ENCODE results near the gene ARHGAP32.

ARHGAP32 gene

GRCh38 chr11:128949791-128950454, 242.2 kb downstream of the ARHGAP32 start:
- no peak for DNase-seq

GRCh38 chr11:128948583-128948982, 243.5 kb downstream of the ARHGAP32 start:
- DNase-seq: no peak

GRCh38 chr11:128947773-128948172, 244.4 kb downstream of the ARHGAP32 start:
- no peak for DNase-seq

GRCh38 chr11:128946648-128947047, 245.5 kb downstream of the ARHGAP32 start:
- DNase-seq: no peak

DNA sequence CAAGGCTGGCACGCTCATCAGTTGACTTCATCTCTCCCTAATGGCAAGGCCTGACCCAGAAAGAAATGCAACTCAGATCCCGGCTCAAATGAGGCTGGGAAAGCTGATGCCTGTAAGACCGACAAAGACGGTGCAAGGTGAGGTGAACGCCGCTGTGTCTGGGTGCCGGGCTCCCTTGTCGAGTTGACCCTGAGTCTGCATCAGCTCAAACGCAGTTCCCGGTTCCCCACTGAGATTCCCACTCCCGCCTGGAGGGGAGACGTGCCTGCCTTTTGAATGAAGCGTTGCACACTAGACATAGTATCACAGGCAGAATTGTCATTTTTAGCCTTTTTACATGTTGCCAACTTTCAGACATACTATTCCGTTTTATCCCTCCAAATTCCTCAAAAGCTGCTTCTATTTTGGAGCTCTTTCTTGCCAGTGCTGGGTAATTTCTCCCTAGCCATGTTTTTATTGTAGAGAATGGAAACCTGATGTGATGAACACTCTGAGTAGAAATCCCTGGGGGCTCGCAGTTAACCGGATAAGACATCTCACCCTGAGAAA, 248.6 kb downstream of the ARHGAP32 start:
- DNase-seq: no peak

DNA sequence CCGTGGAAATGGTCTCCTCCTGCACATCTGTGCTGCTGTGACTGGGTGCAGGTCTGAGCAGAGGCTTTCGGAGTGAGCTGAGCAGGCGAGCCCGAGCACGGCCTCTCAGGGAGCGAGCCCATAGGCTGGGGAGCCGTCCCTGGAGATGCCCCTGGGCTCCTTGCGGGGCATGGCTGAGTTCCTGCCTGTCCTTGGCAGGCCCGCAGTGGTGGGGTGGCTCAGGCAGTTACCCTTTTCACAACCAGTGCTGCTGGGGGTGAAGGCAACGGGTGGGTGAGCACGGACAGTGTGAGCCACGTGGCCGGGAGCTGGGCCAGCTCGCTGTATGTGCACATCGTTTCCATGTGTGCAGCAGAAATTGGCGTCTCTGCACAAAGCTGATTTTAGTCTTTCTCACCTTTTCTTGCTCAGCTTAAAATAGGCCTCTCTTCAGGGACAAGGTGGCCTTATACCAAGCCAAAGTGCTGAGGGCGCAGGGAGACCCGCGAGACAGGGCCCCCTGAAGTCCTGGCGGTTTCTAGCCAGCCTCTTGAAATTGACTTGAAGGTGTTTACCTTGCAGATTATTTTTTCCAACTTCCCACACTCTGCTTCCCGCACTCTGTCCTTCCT, 249.2 kb downstream of the ARHGAP32 start, which contains the start of gene TP53AIP1:
Gene TP53AIP1 (minus strand): TSS at position 55 of the 611 bp plus-strand sequence. CDS start 5,053 bp downstream, outside the sequence.
- no peak for DNase-seq

GRCh38 chr11:128942272-128942612, 249.9 kb downstream of the ARHGAP32 start:
- DNase-seq: no peak

DNA sequence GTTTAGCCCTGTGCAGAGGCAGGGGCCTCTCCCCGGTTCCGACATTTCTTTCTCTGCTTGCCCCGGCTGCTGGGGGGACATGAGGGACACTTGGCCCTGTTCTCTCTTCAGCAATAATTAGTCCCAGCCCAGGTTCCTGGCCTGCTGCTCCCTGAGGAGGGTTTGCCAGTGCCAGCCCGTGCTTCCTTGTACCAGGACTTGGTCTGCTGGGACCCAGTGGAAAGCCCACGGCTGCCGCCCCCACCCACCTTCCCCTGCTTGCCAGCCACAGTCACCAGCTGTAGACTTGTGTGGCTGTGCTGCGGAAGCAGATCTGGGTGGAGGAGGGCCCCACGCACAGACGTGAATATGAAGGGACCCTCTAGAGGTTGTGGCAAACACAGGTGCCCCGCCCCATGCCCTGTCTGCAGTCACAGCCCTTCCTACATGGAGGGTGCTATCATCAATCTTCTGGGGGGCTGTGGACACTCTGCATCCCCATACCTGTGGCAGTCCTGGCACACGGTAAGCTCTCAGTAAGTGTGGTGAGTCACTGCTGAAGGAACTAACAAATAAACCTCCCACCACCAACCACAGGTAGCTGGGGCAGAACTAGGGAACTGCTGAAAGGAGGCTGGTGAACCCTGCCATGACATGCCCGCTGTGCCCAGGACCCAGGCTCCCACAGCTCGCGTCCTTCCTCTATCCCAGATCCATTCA, 250.4 kb downstream of the ARHGAP32 start:
- DNase-seq: no peak

GRCh38 chr11:128941110-128941509, 251.0 kb downstream of the ARHGAP32 start:
- DNase-seq: peak in 1 of 2 experiments; percentile 17

DNA sequence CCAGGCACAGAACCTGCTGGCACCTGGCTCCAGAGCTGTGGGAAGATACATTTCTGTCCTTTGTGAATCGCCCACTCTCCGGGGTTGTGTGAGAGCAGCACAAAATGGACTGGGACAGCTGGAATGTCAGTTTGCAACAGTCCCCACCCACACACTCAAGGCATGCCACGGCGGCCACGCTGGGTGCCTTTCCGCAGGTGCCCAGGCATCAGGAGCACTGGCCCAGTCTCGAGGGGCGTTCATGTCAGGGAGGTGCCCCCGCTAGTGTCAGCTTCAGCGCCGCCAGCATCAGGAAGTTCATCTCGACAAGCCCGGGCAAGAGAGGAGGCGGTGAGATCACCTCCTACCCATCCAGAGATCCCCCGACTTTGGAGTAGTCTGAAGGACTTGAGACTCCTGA, 251.5 kb downstream of the ARHGAP32 start:
- DNase-seq: no peak

- no peak for DNase-seq
Measured at GRCh38 chr11:128940156-128940555, 252.0 kb downstream of the ARHGAP32 start.

DNA sequence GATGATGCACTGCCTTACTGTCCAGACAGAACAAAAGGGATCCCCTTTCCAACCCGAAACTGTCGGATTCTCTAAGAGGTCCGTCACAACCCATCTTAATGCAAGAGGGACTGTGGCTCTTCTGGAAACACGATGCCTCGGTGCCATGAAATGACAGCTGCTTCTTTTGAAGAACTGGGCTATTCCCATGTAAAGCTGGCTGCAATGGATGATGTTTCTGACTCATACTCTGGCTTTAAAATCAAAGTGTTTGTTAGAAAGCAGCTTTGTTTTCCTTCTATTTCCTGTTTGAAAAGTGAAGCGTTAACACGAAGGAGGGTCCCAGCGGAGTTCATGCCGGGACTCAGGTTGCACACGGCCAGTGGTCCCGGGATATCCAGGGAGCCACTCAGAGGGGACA, 252.5 kb downstream of the ARHGAP32 start:
- DNase-seq: no peak

GRCh38 chr11:128938156-128938885, 253.8 kb downstream of the ARHGAP32 start:
- no peak for DNase-seq

DNA sequence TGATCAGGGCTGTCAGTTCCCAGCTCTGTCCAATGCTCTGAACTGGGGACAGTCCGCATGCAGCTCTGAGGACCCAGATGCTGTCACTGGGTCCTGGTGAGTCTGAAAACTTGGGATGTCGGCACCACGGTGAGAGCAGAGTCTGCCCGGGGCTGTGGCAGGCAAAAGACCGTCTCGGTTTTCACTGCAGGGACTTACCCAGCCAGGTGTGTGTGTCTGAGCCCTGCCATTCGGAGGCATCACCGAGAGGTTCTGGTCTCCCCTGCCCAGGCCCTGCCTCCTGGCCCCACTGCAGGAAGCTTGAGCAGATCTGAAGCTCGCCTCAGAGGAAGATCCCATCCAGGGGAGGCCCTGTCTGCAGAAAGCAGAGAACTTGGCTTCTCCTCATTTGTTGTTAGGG, 254.6 kb downstream of the ARHGAP32 start:
- no peak for DNase-seq

DNA sequence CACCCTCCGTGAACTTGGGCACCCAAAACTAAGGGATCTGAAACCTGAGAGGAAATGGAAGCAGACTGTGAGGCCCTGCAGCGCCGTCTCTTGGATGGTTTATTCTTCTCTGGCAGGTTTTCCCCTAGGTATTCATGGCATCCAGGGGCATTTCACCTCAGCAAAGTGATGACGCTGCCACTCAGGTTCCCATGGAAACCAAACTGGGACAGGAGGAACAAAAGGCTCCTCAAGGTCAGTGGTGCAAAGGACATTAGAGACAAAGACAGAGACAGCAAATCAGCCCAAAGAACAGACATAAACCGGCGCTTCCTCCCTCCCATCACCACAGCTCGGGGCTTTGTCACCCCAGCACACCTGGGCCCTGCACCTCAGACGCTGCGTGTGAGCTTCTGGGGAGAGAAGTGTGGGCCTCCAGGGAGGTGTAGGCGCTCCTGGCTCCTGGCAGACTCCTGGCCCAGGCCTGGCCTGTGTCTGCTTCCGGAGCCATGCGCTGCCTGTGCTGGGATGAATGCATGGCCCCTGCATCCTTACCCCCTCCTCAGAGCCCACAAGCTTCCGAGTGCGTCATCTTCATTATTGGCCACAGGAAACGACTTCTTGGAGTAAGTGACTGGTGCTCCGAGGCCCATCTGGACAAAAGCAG, 255.4 kb downstream of the ARHGAP32 start:
- no peak for DNase-seq

- no peak for DNase-seq
Measured at GRCh38 chr11:128934926-128935325, 257.2 kb downstream of the ARHGAP32 start.

GRCh38 chr11:128934351-128934750, 257.8 kb downstream of the ARHGAP32 start:
- DNase-seq: no peak

DNA sequence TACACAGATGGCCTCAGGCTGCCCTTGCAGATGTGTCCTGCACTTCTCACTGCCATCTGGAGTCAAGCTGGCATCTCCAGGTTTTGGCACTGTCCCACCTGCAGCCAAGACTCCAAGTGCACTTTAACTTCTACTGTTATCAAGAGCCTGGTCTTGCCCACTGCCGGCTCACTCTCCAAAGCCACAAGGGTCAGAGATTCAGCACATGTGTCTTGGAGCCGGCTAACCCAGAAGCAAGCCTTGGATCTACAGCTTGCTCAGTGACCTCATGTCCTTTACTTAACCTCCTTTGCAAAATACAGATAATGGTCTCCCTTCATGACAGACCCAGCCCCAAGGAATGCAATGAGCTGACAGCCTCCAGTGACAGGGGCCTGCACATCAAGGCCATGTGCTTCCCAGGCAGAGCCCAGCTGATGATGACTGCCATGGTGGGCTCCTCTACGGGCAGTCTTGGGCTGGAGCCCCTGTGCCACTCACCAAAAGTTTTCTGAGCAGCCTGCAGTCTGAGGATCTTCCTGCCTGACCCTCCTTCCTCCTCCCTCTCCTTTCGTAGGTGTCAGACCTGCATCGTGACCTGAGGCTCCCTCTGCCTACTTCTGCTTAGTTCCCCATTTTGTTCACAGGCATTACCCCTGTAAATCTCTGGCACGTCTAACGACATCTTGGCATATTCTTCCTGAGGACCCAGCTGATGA, 258.5 kb downstream of the ARHGAP32 start:
- DNase-seq: no peak

DNA sequence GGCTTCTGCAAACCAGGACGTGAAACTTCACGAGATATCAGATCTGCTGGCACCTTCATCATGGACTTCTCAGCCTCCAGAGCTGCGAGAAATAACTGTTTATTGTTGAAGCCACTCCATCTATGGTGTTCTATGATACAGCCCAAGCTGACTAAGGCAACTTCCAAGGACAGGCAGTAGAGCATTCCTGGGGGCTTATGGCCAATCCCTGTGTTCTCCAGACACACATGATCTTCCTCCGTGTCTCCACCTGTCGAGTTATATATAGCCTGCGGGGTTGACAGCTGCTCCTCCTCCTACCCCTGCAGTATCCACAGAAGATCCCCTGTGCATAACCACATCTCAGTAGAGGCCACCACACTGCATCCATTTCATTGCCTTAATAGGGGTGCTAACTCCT, 260.5 kb downstream of the ARHGAP32 start:
- no peak for DNase-seq

DNA sequence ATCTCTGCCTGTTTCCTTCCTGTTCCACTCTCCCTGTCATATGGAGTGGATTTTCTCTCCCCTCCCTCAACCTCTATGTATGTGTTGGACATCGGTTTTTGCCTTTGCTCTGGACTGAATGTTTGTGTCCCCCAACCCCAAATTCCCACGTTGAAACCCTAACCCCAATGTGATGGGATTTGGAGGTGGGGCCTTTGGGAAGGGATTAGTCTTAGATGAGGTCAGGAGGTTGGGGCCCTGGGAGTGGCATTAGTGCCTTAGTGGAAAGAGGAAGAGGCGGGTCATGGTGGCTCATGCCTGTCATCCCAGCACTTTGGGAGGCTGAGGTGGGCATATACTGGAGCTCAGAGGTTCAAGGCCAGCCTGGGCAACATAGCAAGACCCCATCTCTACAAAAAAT, 261.1 kb downstream of the ARHGAP32 start:
- no peak for DNase-seq

DNA sequence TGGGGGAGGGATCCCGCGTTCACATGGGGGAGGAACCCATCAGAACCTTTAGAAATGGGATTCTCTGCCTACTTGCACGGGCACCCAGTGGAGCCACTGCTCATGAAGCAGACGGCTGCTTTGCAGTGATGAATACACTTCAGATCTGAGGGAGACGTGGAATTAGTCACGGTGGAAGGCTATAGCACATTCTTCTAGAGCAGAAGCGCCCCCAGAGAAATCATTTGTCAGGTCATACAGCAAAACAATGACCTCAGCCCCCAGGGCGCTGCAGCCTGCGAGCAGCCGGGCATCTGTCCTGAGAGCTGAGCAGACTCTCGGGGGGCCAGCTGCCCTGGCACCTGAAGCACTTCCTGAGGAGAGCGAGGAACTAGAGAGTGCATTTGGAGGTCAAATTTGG, 262.1 kb downstream of the ARHGAP32 start:
- no peak for DNase-seq

DNA sequence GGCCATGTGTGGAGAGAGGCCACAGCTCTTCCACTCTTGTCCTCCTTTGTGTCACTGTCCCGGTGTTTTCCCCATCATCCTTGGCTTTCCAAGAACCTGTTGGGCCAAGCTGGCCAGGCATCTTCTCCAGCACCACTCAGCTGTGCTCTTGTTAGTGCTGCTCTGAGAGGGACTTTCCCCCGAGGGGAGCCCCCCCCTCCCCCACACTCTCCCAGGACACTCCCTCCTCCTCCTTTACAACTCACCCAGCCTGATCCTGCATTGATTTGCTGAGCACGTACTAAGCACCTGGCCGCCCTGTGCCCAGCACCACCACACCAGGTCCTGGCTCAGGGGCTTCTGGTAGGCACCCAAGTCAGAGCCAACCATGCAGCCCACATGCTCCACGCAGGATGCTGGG, 262.7 kb downstream of the ARHGAP32 start:
- no peak for DNase-seq
